Esophagus squamous epithelium (tissue), 5 donors: ENCODE measurements around the gene ANKRD16. TPM values are rescaled to one million over a fixed set of nuclear protein-coding genes. Genes with fewer than 3 reads are reported as not detected.

Experiments
- DNase-seq: peaks from one replicate; lab custom pipeline; 2025; lab: John Stamatoyannopoulos, UW
- H3K27ac ChIP-seq, 4 donors: fragments of 200-600 bp; sonication (generic); one replicate each; pipeline ENCODE4 v1.5.1; 2016 to 2019; ENCODE audit warnings: mild to moderate bottlenecking in 1 of 4
- H3K27me3 ChIP-seq, 4 donors: fragments of 200-600 bp; sonication (generic); 1 replicate in 3 of 4; 2 replicates in 1 of 4; pipeline versions ENCODE4 v1.5.1 to v1.6.0; 2017 to 2021; ENCODE audit warnings: antibody characterized with exemption in 1 of 4
- H3K36me3 ChIP-seq, 3 donors: fragments of 200-600 bp; sonication (generic); one replicate each; pipeline ENCODE4 v1.5.1; 2016 to 2019
- H3K4me1 ChIP-seq, 3 donors: fragments of 200-600 bp; sonication (generic); one replicate each; pipeline ENCODE4 v1.5.1; 2017 to 2019
- H3K4me3 ChIP-seq, 4 donors: fragments of 200-600 bp; sonication (generic); 1 replicate in 3 of 4; 2 replicates in 1 of 4; pipeline ENCODE4 v1.5.1; 2016 to 2019; ENCODE audit warnings: mild to moderate bottlenecking in 2 of 4, moderate library complexity in 1 of 4
- H3K9me3 ChIP-seq, 3 donors: fragments of 200-600 bp; sonication (generic); one replicate each; pipeline ENCODE4 v1.5.1; 2016 to 2019
- CTCF ChIP-seq, 6 experiments: fragments of 450-650 bp in 4 of 6; fragments of 200-600 bp in 2 of 6; sonication (generic) in 2 of 6; IDR thresholded peaks; one replicate each; pipeline ENCODE4 v1.5.1; 2016 to 2019; ENCODE audit warnings: antibody characterized with exemption in 6 of 6, mild to moderate bottlenecking in 4 of 6, moderate library complexity in 4 of 6
- POLR2A ChIP-seq, 4 donors: fragments of 450-650 bp; IDR thresholded peaks; one replicate each; pipeline ENCODE4 v1.6.1; 2017; ENCODE audit warnings: antibody characterized with exemption in 4 of 4, mild to moderate bottlenecking in 4 of 4, moderate library complexity in 3 of 4
- WGBS, 2 donors: methylation state at CpG; one replicate each; pipeline ENCODE4 v1.1.5; 2018; 5-methylcytosine and 5-hydroxymethylcytosine counted together
- intact Hi-C: fragments of 100-400 bp; cut with DNase I; formaldehyde crosslinking; loops from one replicate; pipeline ENCODE4 v1.15.0; 2022
- total RNA-seq, 4 donors: library from RNA; depleted of rRNA; stranded (reverse); fragments of >200 nt; gene quantifications; one replicate each; pipeline ENCODE4 v1.1.0, GENCODE V29; 2016
- donor health status: DM: yes; HTN: yes; CAD: no.

Gene ANKRD16
- total RNA-seq, 4 donors from 2014 or later, result 2.8 to 10.9 (median 5.1) TPM

DNA sequence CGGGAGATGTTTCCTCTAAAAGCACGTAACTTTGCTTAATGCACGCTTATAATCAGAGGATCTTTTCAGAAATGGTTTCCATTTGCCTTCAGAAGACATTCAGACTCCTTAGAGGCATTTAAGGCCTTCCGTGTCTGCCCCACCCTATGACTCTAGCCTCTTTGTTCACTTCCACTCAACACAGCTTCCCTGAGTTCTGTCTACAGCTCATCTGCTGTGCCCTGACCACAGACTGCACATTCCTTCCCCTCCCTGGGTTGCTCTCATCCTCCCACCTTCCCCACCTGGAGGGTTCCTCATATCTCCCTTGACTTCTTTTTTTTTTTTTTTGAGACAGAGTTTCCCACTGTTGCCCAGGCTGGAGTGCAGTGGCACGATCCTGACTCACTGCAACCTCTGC lies 17.0 kb upstream of the ANKRD16 start:
- H3K27ac ChIP-seq, result peak overlapping the region; percentile 1 to 65 (median 41)
- peaks cover 21 to 81% (median 23%) of the 10 kb centered on the region in 3 donors for H3K36me3 ChIP-seq
- 70 to 79% methylated on average over 5 of the region's 5 CpGs for WGBS, 2 donors
- H3K4me1 ChIP-seq, result peaks cover 0 to 15% (median 3%) of the 10 kb centered on the region in 3 donors
- no peaks in the 10 kb centered on the region for H3K9me3 ChIP-seq
- no peaks in the 10 kb centered on the region for H3K27me3 ChIP-seq
- H3K4me3 ChIP-seq, result no peak overlapping the region
- no peak for DNase-seq
- TF ChIP-seq POLR2A (IDR thresholded peaks at IDR 0.05) (no peak), CTCF (IDR thresholded peaks at IDR 0.05) (no peak)
- intact Hi-C loops, result no loop called here

DNA sequence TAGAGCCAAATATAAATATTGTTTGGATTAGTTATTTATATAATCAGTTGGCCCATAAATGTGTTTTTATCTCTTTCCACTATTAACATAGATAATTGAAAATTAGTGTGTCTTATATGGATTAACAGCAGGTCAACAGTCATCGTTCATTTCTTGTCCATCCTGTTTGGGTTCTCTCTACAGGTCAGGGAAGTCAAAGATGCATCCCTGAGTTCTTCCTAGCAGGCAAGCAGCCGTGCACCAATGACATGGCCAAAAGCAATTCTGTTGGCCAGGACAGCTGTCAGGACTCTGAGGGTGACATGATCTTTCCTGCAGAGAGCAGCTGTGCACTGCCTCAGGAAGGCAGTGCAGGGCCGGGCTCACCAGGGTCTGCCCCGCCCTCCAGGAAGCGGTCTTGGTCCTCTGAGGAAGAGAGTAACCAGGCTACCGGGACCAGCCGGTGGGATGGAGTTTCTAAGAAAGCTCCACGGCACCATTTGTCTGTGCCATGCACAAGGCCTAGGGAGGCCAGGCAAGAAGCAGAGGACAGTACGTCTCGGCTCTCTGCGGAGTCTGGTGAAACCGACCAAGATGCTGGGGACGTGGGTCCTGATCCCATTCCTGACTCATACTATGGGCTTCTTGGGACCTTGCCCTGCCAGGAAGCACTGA lies 16.3 kb upstream of the ANKRD16 start:
- Histone ChIP-seq H3K27me3 (no peaks in the 10 kb centered on the region), H3K36me3 (peaks cover 14 to 75% (median 20%) of the 10 kb centered on the region in 3 donors), H3K9me3 (no peaks in the 10 kb centered on the region), H3K4me1 (peaks cover 0 to 15% (median 3%) of the 10 kb centered on the region in 3 donors), H3K27ac (peak overlapping the region; percentile 1 to 65 (median 41)), H3K4me3 (no peak overlapping the region)
- TF ChIP-seq CTCF (IDR thresholded peaks at IDR 0.05), result no peak
- DNase-seq, result no peak
- intact Hi-C loops, result no loop called here
- 71 to 76% methylated on average over 5 to 9 of the region's 13 CpGs for WGBS, 2 donors

GRCh38 chr10:5904227-5904626 lies 14.5 kb upstream of the ANKRD16 start:
- no peaks in the 10 kb centered on the region for H3K9me3 ChIP-seq
- H3K4me1 ChIP-seq, result peaks cover 0 to 15% (median 3%) of the 10 kb centered on the region in 3 donors
- intact Hi-C loops, result no loop called here
- DNase-seq, result no peak
- H3K36me3 ChIP-seq, result peaks cover 0 to 57% (median 6%) of the 10 kb centered on the region in 3 donors
- H3K27me3 ChIP-seq, result no peaks in the 10 kb centered on the region
- whole genome bisulfite sequencing, 2 donors, result 65 to 70% methylated on average over 4 of the region's 4 CpGs
- H3K27ac ChIP-seq, result no peak overlapping the region
- H3K4me3 ChIP-seq, result no peak overlapping the region
- no peak for TF ChIP-seq CTCF (IDR thresholded peaks at IDR 0.05)
- no peak for TF ChIP-seq POLR2A (IDR thresholded peaks at IDR 0.05)

DNA sequence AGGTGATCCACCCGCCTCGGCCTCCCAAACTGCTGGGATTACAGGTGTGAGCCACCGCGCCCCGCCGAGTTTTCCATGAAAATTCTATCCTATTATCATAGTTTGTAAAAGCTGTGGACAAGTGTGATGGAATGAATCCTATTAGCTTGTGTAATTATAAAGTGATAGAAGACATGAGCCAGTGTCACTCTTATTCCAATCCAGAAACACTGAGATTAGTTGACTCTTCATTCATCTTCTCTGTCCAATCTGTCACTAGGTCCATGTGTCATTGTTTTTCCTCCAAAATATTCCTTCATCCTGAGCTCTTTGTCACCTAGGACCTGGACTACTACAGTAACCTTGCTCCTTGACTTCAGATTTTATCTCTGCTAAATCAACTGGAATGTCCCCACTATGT lies 13.9 kb upstream of the ANKRD16 start:
- intact Hi-C loops, result no loop called here
- DNase-seq, result no peak
- peaks cover 0 to 55% (median 5%) of the 10 kb centered on the region in 3 donors for H3K36me3 ChIP-seq

More for the DNA sequence above, 13.9 kb upstream of the ANKRD16 start:
- Histone ChIP-seq H3K27ac (no peak overlapping the region), H3K9me3 (no peaks in the 10 kb centered on the region), H3K4me1 (peaks cover 0 to 15% (median 3%) of the 10 kb centered on the region in 3 donors), H3K27me3 (no peaks in the 10 kb centered on the region), H3K4me3 (no peak overlapping the region)
- TF ChIP-seq POLR2A (IDR thresholded peaks at IDR 0.05) (no peak), CTCF (IDR thresholded peaks at IDR 0.05) (no peak)
- WGBS, 2 donors, result 85 to 98% methylated on average over 6 of the region's 6 CpGs
